Measurements from ENCODE around the gene SCYGR8.

Gene SCYGR8

GRCh38 chr2:227710986-227711385 is 34.7 kb upstream of the SCYGR8 start:
- H3K27ac ChIP-seq, result no peak overlapping the region
- TF ChIP-seq CTCF (conservative IDR thresholded peaks at IDR 0.05), result no peak

- no peak overlapping the region for H3K27ac ChIP-seq
- no peak for TF ChIP-seq CTCF (conservative IDR thresholded peaks at IDR 0.05)
These were observed 32.4 kb upstream of the SCYGR8 start for GRCh38 chr2:227713291-227713690.

- no peak overlapping the region for H3K27ac ChIP-seq
- TF ChIP-seq CTCF (conservative IDR thresholded peaks at IDR 0.05), result no peak
These were observed 29.2 kb upstream of the SCYGR8 start for GRCh38 chr2:227716501-227716900.

- no peak for TF ChIP-seq CTCF (conservative IDR thresholded peaks at IDR 0.05)
- no peak within 1 kb of the TSS for H3K27ac ChIP-seq
These were observed 27.8 kb upstream of the SCYGR8 start, which contains the start of gene SLC19A3 for GRCh38 chr2:227717687-227718567. Gene SLC19A3 (minus strand): TSS chr2:227718028. CDS start chr2:227702318, 15,710 bp downstream.

GRCh38 chr2:227719641-227720040 is 26.1 kb upstream of the SCYGR8 start:
- no peak for TF ChIP-seq CTCF (conservative IDR thresholded peaks at IDR 0.05)
- no peak overlapping the region for H3K27ac ChIP-seq

GRCh38 chr2:227720680-227721079 is 25.0 kb upstream of the SCYGR8 start:
- TF ChIP-seq CTCF (conservative IDR thresholded peaks at IDR 0.05), result no peak
- H3K27ac ChIP-seq, result no peak overlapping the region

- peak overlapping the region; percentile 34 for H3K27ac ChIP-seq
These were observed 22.9 kb upstream of the SCYGR8 start for GRCh38 chr2:227722821-227723220.

GRCh38 chr2:227724394-227725039 is 21.2 kb upstream of the SCYGR8 start, which contains the start of gene SCYGR6:
Gene SCYGR6 (minus strand): TSS chr2:227724757. CDS start chr2:227724757, 0 bp downstream.
- no peak for TF ChIP-seq CTCF (conservative IDR thresholded peaks at IDR 0.05)
- H3K27ac ChIP-seq, result peak within 1 kb of the TSS; percentile 34; the same call in 1 of the 2 replicates
